HepG2 (cell line): ENCODE data around the gene TRABD. TPM values are rescaled to one million over a fixed set of nuclear protein-coding genes. Genes with fewer than 3 reads are reported as not detected.

Source experiments
- ATAC-seq: fragments of 200-7000 bp; cut with Tn5 transposase; 3 replicates; pipeline ENCODE4 v1.9.1; 2020; ENCODE audit warnings: mild to moderate bottlenecking, moderate library complexity
- BruUV-seq: library from RNA; stranded (reverse); fragments of 400-500 nt; replicated peaks from 2 replicates; lab custom pipeline; 2021; lab: Mats Ljungman, UMichigan
- CTCF ChIA-PET: fragments of 300-600 bp; formaldehyde crosslinking; extraction: SDS; loops from one replicate; lab custom pipeline; 2021; ENCODE audit warnings: low total read pairs, inconsistent platforms, low intra/inter-chr PET ratio; lab: Yijun Ruan, JAX
- POLR2A ChIA-PET: fragments of 350-600 bp; sonication (Branson Sonifier 250); formaldehyde crosslinking; loops from one replicate; lab custom pipeline; 2020; ENCODE audit warnings: antibody characterized with exemption, inconsistent platforms; lab: Yijun Ruan, JAX
- DNase-seq: peaks from one replicate; pipeline ENCODE4 v3.0.0-alpha.2; 2015; ENCODE audit warnings: low spot score
- FAIRE-seq: peaks from 3 replicates; lab custom pipeline; 2011; peaks lifted over from hg19 to GRCh38; lab: Jason Lieb, UNC
- H2AFZ ChIP-seq: one replicate; pipeline ENCODE4 v1.6.1; 2011; ENCODE audit warnings: low read length, inconsistent platforms
- H3K27ac ChIP-seq: fragments of 300-600 bp; 3 replicates; pipeline ENCODE4 v1.8.0; 2011; ENCODE audit warnings: mixed run types, mild to moderate bottlenecking, mixed read lengths, low read length, inconsistent platforms; ENCODE audit not compliant: insufficient read depth; ENCODE audit errors: extremely low read length
- H3K27me3 ChIP-seq, 2 experiments: fragments of 200-600 bp in 1 of 2; 2 replicates in 1 of 2; 3 replicates in 1 of 2; pipeline versions ENCODE4 v1.6.0 to v1.8.0; 2011; ENCODE audit warnings: low read length in 2 of 2, mild to moderate bottlenecking in 2 of 2, moderate library complexity in 2 of 2, inconsistent platforms in 1 of 2; ENCODE audit not compliant: insufficient read depth in 2 of 2, control insufficient read depth in 1 of 2
- H3K36me3 ChIP-seq, 2 experiments: fragments of 200-600 bp in 1 of 2; replicated peaks in 1 of 2; 2 replicates in 1 of 2; 3 replicates in 1 of 2; pipeline versions ENCODE4 v1.5.1 to v1.8.0; 2011; ENCODE audit warnings: low read length in 2 of 2, inconsistent platforms in 1 of 2; ENCODE audit not compliant: insufficient read depth in 2 of 2, control insufficient read depth in 1 of 2
- H3K4me1 ChIP-seq: 2 replicates; pipeline ENCODE4 v1.5.1; 2012; ENCODE audit warnings: low read length, inconsistent platforms; ENCODE audit not compliant: insufficient read depth
- H3K4me2 ChIP-seq: 2 replicates; pipeline ENCODE4 v1.6.0; 2011; ENCODE audit warnings: low read depth, low read length, inconsistent platforms
- H3K4me3 ChIP-seq, 3 experiments: fragments of 200-600 bp in 1 of 3; sonication (generic), shearing (Covaris generic) in 1 of 3; replicated peaks in 1 of 3; 2 replicates each; pipeline ENCODE4 v1.5.1; 2011 to 2016; ENCODE audit warnings: low read length in 3 of 3, inconsistent platforms in 2 of 3, low read depth in 2 of 3, mild to moderate bottlenecking in 2 of 3, control low read depth in 1 of 3, mixed read lengths in 1 of 3; ENCODE audit not compliant: insufficient read depth in 1 of 3
- H3K79me2 ChIP-seq: one replicate; pipeline ENCODE4 v1.6.1; 2011; ENCODE audit warnings: low read length, inconsistent platforms; ENCODE audit not compliant: insufficient read depth
- H3K9ac ChIP-seq: 2 replicates; pipeline ENCODE4 v1.6.0; 2011; ENCODE audit warnings: mild to moderate bottlenecking, low read depth, low read length, inconsistent platforms; ENCODE audit not compliant: insufficient read depth
- H3K9me3 ChIP-seq: 2 replicates; pipeline ENCODE4 v1.5.1; 2012; ENCODE audit warnings: mild to moderate bottlenecking, low read length
- H4K20me1 ChIP-seq: 2 replicates; pipeline ENCODE4 v1.6.0; 2011; ENCODE audit warnings: inconsistent platforms, mild to moderate bottlenecking, low read length, moderate library complexity; ENCODE audit not compliant: insufficient read depth
- ATF7 ChIP-seq, 2 experiments: fragments of 450-650 bp in 1 of 2; sonication (generic) in 1 of 2; formaldehyde crosslinking in 1 of 2; IDR thresholded peaks; 2 replicates each; pipeline versions ENCODE4 v1.4.0 to v1.6.1; 2016 to 2020; ENCODE audit warnings: antibody characterized with exemption in 1 of 2, mild to moderate bottlenecking in 1 of 2, missing genetic modification reagents in 1 of 2
- ELF1 ChIP-seq: sonication (generic); formaldehyde crosslinking; IDR thresholded peaks from 2 replicates; pipeline ENCODE4 v1.4.0; 2020; ENCODE audit warnings: missing genetic modification reagents
- GATAD2A ChIP-seq: IDR thresholded peaks from 2 replicates; pipeline ENCODE4 v1.6.1; 2016
- GFI1 ChIP-seq: sonication (generic); formaldehyde crosslinking; IDR thresholded peaks from 2 replicates; pipeline ENCODE4 v1.5.0; 2020; ENCODE audit warnings: missing genetic modification reagents, mild to moderate bottlenecking, borderline replicate concordance
- KMT2A ChIP-seq: sonication (generic); formaldehyde crosslinking; IDR thresholded peaks from 2 replicates; pipeline ENCODE4 v1.4.0; 2020; ENCODE audit warnings: missing genetic modification reagents
- RXRA ChIP-seq: sonication (generic); formaldehyde crosslinking; IDR thresholded peaks from 2 replicates; pipeline ENCODE4 v1.5.1; 2020; ENCODE audit warnings: missing genetic modification reagents
- SP1 ChIP-seq, 2 experiments: fragments of 450-650 bp in 1 of 2; sonication (generic) in 1 of 2; formaldehyde crosslinking in 1 of 2; IDR thresholded peaks; 2 replicates each; pipeline versions ENCODE4 v1.4.0 to v1.6.1; 2016 to 2020; ENCODE audit warnings: missing genetic modification reagents in 1 of 2
- TAF1 ChIP-seq: sonication (generic); formaldehyde crosslinking; IDR thresholded peaks from 2 replicates; pipeline ENCODE4 v1.4.0; 2020; ENCODE audit warnings: missing genetic modification reagents
- TOE1 ChIP-seq: sonication (generic); formaldehyde crosslinking; IDR thresholded peaks from 2 replicates; pipeline ENCODE4 v1.4.0; 2020; ENCODE audit warnings: mild to moderate bottlenecking, missing genetic modification reagents
- ZBTB26 ChIP-seq: IDR thresholded peaks from 2 replicates; pipeline ENCODE4 v1.6.1; 2016; ENCODE audit warnings: missing compliant biosample characterization, missing genetic modification reagents, borderline replicate concordance
- ZNF260 ChIP-seq: sonication (generic); formaldehyde crosslinking; IDR thresholded peaks from 2 replicates; pipeline ENCODE4 v1.4.0; 2020; ENCODE audit warnings: missing genetic modification reagents, low read depth, mild to moderate bottlenecking, borderline replicate concordance
- ZNF335 ChIP-seq: sonication (generic); formaldehyde crosslinking; IDR thresholded peaks from 2 replicates; pipeline ENCODE4 v1.4.0; 2020; ENCODE audit warnings: missing genetic modification reagents
- ZNF343 ChIP-seq: sonication (generic); formaldehyde crosslinking; IDR thresholded peaks from 2 replicates; pipeline ENCODE4 v1.4.0; 2020; ENCODE audit warnings: mild to moderate bottlenecking, missing genetic modification reagents
- ZNF350 ChIP-seq: sonication (generic); formaldehyde crosslinking; IDR thresholded peaks from 2 replicates; pipeline ENCODE4 v1.4.0; 2020; ENCODE audit warnings: mild to moderate bottlenecking, low read depth, missing genetic modification reagents, borderline replicate concordance
- ZNF431 ChIP-seq: sonication (generic); formaldehyde crosslinking; IDR thresholded peaks from 2 replicates; pipeline ENCODE4 v1.9.0; 2022; ENCODE audit warnings: missing genetic modification reagents, low read depth, mild to moderate bottlenecking, borderline replicate concordance
- ZNF574 ChIP-seq: sonication (generic); formaldehyde crosslinking; IDR thresholded peaks from 2 replicates; pipeline ENCODE4 v1.4.0; 2020; ENCODE audit warnings: missing genetic modification reagents
- ZNF746 ChIP-seq: sonication (generic); formaldehyde crosslinking; IDR thresholded peaks from 2 replicates; pipeline ENCODE4 v1.8.0; 2022; ENCODE audit warnings: mild to moderate bottlenecking, missing genetic modification reagents
- WGBS: methylation state at CpG from one replicate; pipeline ENCODE4 v1.1.6; 2017; ENCODE audit warnings: low lambda C conversion rate; 5-methylcytosine and 5-hydroxymethylcytosine counted together
- in situ Hi-C: cut with HindIII; loops from 2 replicates; pipeline ENCODE4 v1.10.0; 2017; ENCODE audit warnings: low pct_unique_long_range_greater_than_20kb; ENCODE audit not compliant: extremely low pct_ligation_motif_present
- intact Hi-C: fragments of 100-400 bp; cut with micrococcal nuclease; formaldehyde crosslinking; loops from one replicate; pipeline ENCODE4 v1.10.0; 2022; ENCODE audit not compliant: unreplicated experiment
- polyA plus RNA-seq, 8 experiments: library from polyadenylated mRNA; depleted of rRNA in 3 of 8; stranded (reverse) in 7 of 8; unstranded in 1 of 8; fragments of >200 nt; fragmentation: Illumina TruSeq in 4 of 8; extraction: Trizol in 4 of 8; gene quantifications; 2 replicates each; pipeline versions ENCODE4 v1.2.1 to v1.2.3, GENCODE V29; 2011 to 2016; ENCODE audit warnings: low read depth in 4 of 8, missing spikeins in 1 of 8, mixed read lengths in 1 of 8; ENCODE audit not compliant: insufficient read depth in 1 of 8
- total RNA-seq, 5 experiments: library from RNA; depleted of rRNA; stranded (reverse); fragments of >200 nt; fragmentation: Illumina TruSeq; extraction: Trizol; gene quantifications; 2 replicates each; pipeline ENCODE4 v1.2.3, GENCODE V29; 2016; ENCODE audit warnings: low read depth in 1 of 5
- TF ChIP-seq, protein P1 (sequence below): sonication (generic); formaldehyde crosslinking; IDR thresholded peaks from 2 replicates; pipeline ENCODE4 v1.8.1; 2023; ENCODE audit warnings: mild to moderate bottlenecking, missing genetic modification reagents, borderline replicate concordance
- TF ChIP-seq, protein P2 (sequence below): sonication (generic); formaldehyde crosslinking; IDR thresholded peaks from 2 replicates; pipeline ENCODE4 v1.4.0; 2020; ENCODE audit warnings: mild to moderate bottlenecking, missing genetic modification reagents

The TRABD gene
- total and polyA plus RNA-seq, 2 of the 13 experiments (the other 11 are each of a cell fraction or from before 2014, with no cell fraction given): 21.5 to 28.9 TPM

DNA sequence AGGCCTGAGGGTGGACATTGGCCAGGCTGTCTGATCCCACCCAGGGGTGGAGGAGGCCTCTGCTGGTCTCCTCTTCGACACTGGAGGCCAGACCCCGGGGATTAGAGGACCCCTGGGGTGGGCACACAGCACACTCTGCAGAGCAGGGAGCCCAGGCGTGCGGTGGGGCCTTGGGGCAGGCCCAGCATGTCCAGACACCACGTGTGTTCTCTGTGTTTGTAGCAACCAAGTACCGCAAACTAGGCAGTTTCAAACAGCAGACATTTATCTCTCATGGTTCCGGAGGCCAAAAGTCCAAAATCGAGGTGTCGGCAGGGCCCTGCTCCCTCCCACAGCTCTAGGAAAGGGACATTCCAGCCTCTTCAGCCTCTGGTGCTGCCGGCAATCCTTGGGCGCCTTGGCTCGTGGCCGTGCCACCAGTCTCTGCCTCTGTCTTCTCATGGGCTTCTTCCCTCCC, 13.7 kb upstream of the TRABD start (continued):
- TF ChIP-seq ZNF746: no peak
- peak; percentile 34; the same call in 1 of the 2 replicates for TF ChIP-seq GATAD2A (CRISPR knock-in tag)
- TF ChIP-seq ZNF431 (CRISPR knock-in tag): 0 out of 2 replicates have a peak, but pooled peaks have one; percentile 39
- no peak for TF ChIP-seq KMT2A
- TF ChIP-seq SP1 (IDR thresholded peaks at IDR 0.05): no peak
- no peak for TF ChIP-seq SP1 (CRISPR knock-in tag; IDR thresholded peaks at IDR 0.05)
- TF ChIP-seq, protein P1, sequence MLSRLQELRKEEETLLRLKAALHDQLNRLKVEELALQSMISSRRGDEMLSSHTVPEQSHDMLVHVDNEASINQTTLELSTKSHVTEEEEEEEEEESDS (CRISPR knock-in tag): no peak
- no peak for TF ChIP-seq TAF1 (CRISPR knock-in tag)
- no peak for TF ChIP-seq ZNF343 (CRISPR knock-in tag)
- TF ChIP-seq ZNF335: no peak

DNA sequence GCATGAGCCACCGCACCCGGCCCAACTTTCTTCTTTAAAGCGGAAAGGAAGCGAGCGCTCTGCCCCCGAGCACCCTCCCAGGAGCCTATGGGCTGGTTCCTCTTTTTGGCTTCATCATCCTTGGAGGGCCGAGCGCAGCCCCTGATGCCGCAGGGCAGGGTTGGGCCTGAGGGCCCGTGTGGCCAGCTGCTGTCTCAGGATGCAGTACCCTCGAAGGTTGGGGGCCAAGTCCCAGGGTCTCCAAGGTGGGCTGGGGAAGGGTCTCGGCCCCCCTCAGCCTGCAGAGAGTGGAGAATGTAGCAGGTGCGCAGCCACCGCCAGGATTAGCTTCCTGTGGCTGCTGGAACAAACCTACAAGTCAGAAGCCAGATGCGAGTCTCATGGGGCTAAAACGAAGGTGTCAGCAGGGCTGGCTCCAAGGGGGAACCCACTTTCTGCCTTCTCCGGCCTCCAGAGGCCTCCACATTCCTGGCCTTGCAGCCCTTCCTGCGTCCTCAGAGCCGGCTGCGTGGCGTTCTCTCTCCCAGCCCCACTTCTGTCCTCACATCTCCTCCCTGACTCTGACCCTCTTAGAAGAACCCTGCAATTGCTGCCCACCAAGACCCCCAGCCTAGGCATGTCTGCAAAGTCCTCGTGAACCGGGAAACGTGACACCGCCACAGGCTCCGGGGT, 12.3 kb upstream of the TRABD start:
- ATAC-seq (no peak), FAIRE-seq (no peak), DNase-seq (no peak)
- no peak overlapping the region for H3K27ac ChIP-seq
- no peaks in the 10 kb centered on the region for H3K79me2 ChIP-seq
- no peak overlapping the region for H3K4me2 ChIP-seq
- H3K36me3 ChIP-seq: no peaks in the 10 kb centered on the region
- H3K9ac ChIP-seq: no peak overlapping the region
- intact Hi-C loops (no loop called here), in situ Hi-C loops (no loop called here)
- peaks cover 0 to 8% of the 10 kb centered on the region in 2 experiments; a peak in 2 of 5 replicates for H3K27me3 ChIP-seq
- H3K9me3 ChIP-seq: no peaks in the 10 kb centered on the region
- H2AFZ ChIP-seq: no peak overlapping the region
- ChIA-PET POLR2A (no interaction called here), CTCF (no interaction called here)
- no peaks in the 10 kb centered on the region for H4K20me1 ChIP-seq
- H3K4me1 ChIP-seq: peaks cover 19% of the 10 kb centered on the region
- 93% methylated on average over 19 of the region's 26 CpGs for WGBS
- BruUV-seq: no TSS peak
- no peak overlapping the region for H3K4me3 ChIP-seq
- TF ChIP-seq GFI1 (no peak), ZBTB26 (no peak), RXRA (CRISPR knock-in tag) (no peak), ATF7 (IDR thresholded peaks at IDR 0.05) (no peak), ATF7 (CRISPR knock-in tag; IDR thresholded peaks at IDR 0.05) (no peak), ZNF260 (CRISPR knock-in tag) (no peak), ELF1 (no peak), TOE1 (CRISPR knock-in tag) (no peak), ZNF574 (no peak), ZNF350 (CRISPR knock-in tag) (no peak)
- TF ChIP-seq, protein P2, sequence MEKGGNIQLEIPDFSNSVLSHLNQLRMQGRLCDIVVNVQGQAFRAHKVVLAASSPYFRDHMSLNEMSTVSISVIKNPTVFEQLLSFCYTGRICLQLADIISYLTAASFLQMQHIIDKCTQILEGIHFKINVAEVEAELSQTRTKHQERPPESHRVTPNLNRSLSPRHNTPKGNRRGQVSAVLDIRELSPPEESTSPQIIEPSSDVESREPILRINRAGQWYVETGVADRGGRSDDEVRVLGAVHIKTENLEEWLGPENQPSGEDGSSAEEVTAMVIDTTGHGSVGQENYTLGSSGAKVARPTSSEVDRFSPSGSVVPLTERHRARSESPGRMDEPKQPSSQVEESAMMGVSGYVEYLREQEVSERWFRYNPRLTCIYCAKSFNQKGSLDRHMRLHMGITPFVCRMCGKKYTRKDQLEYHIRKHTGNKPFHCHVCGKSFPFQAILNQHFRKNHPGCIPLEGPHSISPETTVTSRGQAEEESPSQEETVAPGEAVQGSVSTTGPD (CRISPR knock-in tag): no peak
